NOMO-1 treated with dmso at 0.1 percent for 144 hours (cell line): Measurements from ENCODE around the gene ARHGEF37.
"Not testable (repeated sequence)": the region's sequence is repeated elsewhere in the genome, so short reads cannot be mapped to it uniquely, and the experiment has no call there.

Experiments
- DNase-seq: peaks from one replicate; lab custom pipeline; 2025; ENCODE audit not compliant: unreplicated experiment; lab: John Stamatoyannopoulos, UW

Gene ARHGEF37, protein sequence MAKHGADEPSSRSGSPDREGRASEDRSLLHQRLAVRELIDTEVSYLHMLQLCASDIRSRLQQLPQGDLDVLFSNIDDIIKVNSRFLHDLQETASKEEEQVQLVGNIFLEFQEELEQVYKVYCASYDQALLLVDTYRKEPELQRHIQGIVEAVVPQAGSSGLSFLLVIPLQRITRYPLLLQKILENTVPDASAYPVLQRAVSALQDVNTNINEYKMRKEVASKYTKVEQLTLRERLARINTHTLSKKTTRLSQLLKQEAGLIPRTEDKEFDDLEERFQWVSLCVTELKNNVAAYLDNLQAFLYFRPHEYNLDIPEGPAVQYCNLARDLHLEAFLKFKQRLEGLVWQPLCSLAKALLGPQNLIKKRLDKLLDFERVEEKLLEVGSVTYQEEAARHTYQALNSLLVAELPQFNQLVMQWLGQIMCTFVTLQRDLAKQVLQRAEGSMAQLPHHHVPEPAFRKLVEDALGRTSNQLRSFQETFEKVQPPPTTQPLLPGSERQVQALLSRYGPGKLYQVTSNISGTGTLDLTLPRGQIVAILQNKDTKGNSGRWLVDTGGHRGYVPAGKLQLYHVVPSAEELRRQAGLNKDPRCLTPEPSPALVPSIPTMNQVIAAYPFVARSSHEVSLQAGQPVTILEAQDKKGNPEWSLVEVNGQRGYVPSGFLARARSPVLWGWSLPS

DNA sequence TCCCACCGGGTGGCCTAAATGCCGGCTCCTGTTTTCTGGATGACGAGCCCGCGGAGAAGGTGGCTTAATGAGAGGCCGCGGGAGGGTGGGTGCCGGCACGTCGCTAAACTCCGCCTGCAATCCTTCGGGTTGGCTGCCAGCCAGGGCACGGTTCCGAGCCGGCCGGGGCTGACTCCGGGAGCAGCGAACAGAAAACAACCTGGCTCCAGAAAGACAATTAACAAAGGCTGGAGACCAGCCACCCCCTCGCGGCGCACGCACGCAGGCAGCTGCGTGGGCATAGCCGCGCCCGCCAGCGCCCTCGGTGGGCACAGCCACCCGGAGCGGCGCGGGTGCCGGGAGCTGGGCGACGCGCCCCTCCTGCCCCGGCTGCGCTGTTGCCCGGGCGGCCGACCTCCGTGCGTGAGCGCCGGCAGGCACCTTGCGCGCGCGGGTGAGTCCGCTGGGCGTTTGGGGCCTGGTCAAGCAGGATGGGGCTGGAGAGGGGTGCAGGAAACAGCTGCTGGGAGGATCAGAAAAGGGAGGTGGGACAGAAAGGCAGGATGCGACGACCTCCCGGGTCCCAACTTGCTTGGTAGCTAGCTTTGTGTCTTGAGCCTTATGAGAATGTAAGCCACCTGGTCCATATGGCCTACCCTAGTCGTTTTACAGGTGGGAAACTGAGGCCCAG lies at the start of gene ARHGEF37:
ARHGEF37 (plus strand) TSS at position 307 of the 670 bp plus-strand sequence. CDS start 16,272 bp downstream, outside the sequence.
- DNase-seq, result no peak

DNA sequence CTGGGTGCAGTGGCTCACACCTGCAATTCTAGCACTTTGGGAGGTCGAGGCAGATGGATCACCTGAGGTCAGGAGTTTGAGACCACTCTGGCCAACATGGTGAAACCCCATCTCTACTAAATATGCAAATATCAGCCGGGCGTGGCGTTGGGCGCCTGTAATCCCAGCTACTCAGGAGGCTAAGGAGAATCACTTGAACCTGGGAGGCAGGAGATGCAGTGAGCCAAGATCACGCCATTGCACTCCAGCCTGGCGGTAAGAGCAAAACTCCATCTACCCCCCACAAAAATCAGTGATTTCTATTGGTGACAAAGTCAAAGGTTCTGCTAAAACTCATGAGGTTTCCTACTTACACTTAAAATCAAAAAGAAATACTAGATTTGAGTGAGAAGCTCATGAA lies 48.9 kb upstream of the ARHGEF37 start:
- no peak for DNase-seq

GRCh38 chr5:149535787-149536186 lies 45.5 kb upstream of the ARHGEF37 start:
- not testable (repeated sequence) for DNase-seq

GRCh38 chr5:149537374-149537975 lies 43.8 kb upstream of the ARHGEF37 start:
- no peak for DNase-seq

DNA sequence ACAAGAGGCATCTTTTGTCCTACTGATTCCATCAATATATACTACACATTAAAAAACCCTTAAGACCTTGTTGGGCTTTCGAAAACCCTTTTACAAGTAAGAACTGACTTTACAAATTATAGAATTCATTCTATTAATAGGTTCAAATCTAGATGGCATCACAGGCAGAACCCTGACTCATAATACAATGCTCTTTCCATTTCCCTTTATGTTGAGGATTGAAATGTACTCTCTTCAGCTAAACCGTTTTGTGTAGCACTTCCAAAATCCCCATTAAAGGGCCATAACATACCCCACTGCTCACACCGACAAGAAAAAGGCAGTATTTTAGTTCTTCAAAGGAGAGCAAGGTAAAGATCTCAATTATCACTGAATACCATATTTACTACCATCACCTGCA lies 41.2 kb upstream of the ARHGEF37 start:
- no peak for DNase-seq

DNA sequence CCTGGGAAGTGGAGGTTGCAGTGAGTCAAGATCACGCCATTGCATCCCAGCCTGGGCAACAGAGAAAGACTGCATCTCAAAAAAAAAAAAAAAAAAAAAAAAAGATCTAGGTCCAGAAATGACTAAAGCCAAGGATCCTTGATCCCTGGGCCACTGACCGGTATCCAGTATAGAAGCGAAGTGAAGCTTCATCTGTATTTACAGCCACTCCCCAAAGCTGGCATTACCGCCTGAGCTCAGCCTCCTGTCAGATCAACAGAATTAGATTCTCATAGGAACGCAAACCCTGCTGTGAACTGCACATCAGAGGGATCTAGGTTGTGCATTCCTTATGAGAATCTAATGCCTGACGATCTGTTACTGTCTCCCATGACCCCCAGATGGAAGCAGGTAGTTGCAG lies 39.4 kb upstream of the ARHGEF37 start:
- DNase-seq, result no peak

DNA sequence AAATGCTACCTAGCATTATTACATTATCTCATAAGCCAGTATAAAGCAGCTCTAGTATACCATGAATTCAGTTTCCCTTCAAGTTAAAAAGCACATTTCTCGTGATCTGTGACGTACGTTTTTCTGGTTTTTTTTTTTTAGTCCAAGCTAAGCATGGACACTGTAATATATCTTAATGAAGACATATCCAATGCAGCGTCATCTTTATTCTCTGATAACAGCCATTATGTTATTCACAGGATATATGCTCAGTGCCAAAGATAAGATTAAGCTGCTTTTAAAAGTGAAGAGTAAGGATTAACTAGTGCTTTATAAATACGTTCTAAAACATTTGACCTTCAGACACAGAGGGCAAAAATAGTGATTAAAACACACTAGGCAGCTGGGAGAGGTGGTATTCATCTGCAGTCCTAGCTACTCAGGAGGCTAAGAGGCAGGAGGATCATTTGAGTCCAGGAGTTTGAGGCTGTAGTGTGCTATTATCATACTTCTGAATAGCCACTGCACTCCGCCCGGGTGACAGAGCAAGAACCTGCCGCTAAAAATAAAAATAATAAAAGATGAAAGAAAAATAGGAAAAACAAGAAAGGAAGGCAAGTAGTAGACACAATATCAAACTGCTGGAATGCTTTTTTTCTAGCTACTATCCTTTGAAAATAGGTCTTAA lies 37.8 kb upstream of the ARHGEF37 start:
- no peak for DNase-seq

- DNase-seq, result no peak
Measured at GRCh38 chr5:149544028-149544420, 37.3 kb upstream of the ARHGEF37 start.

DNA sequence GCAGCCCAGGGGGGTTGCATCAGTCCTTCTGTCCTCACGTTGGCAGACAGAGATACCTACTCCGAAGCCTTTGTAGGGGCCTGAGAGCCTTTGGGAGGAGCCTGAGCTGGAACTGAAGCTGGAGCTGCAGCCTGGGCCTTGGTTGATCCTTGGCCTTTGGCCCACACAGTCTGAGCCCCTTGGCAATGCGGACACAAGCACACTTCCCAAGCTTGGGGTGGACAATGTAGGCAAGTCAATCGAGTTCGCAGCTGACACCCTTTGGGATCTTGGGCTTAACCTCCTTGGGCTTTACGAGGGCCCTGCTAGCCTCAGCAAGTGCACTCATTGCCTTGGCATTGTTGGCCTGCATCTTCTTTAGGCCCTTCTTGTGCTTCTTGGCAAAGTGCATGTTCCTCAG lies 36.0 kb upstream of the ARHGEF37 start:
- DNase-seq, result no peak

- DNase-seq, result no peak
Measured at GRCh38 chr5:149546974-149547373, 34.3 kb upstream of the ARHGEF37 start.

DNA sequence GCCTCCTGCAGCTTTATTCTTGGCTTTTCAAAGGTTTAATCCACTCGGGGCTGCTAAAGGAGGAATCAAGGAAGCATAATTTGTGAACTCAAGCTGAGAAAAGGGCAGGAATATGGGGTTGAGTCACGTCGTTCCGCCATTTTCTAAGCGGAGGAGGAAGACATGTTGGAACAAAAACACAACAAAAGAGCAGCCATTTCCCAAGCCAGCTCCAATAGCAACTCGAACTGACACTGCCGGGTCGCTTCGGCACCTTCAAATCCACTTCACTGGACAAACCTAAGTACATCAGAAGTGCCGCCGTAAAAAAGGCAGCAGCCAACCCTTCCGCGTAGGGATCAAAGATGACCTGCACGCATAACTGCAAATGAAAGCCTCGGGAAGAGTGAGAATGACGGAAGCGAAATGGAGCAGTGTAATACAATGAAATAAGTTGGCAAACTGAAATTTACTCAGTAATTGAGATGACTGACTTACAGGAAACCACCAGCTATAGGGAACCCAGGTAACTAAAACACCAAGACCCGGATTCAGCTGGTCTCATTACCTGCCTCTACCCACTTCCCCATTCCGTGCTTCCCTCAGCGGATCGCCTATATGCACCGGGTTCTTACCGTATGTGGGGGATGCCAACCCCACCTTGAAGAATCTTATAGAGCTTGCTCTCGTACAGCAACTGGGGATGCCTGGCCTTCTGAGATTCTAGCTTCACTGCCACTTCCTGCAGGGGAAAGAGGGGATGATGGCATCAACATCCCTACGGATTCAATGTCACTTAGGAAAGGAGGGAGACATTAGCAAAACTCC lies 31.6 kb upstream of the ARHGEF37 start:
- DNase-seq, result peak; percentile 21

GRCh38 chr5:149550268-149550583 lies 31.1 kb upstream of the ARHGEF37 start:
- peak; percentile 80 for DNase-seq

DNA sequence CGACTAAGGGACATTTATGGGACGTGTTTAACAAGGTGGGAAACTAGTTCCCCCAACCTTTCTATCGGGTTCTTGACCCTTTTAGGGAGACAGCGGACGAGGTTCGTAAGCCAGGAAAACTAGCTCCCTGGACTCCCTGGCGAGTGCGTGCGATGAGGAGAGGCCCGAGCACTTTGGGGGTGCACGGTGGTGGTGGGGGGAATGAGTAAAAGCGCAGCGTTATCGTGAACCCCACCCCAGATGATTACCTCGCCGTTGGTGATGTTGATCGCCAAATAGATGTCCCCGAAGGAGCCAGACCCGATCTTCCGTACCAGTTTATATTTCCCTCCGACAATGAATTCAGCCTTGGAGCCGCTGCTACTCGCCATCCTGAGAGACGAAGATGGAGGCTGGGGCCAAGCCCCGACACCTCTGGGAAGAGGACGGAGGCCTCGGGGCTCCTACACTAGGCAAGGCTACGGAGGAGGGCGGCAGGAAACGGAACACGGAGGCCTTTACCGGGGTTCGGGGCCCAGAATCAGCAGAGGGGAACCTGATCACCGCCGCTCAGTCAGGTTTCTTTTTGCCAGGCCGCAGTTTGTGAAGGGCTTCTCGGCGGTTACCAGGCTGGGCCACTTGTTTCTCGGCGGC lies 30.6 kb upstream of the ARHGEF37 start:
- no peak for DNase-seq

GRCh38 chr5:149551227-149552037 lies 29.9 kb upstream of the ARHGEF37 start, which contains the start of gene CSNK1A1:
CSNK1A1 (minus strand) TSS chr5:149551439; CDS start chr5:149550964, 475 bp downstream.
- peak; percentile 99 for DNase-seq

GRCh38 chr5:149552038-149552494 lies 29.2 kb upstream of the ARHGEF37 start:
- no peak for DNase-seq

- DNase-seq, result no peak
Measured at GRCh38 chr5:149552553-149553160, 28.6 kb upstream of the ARHGEF37 start.

DNA sequence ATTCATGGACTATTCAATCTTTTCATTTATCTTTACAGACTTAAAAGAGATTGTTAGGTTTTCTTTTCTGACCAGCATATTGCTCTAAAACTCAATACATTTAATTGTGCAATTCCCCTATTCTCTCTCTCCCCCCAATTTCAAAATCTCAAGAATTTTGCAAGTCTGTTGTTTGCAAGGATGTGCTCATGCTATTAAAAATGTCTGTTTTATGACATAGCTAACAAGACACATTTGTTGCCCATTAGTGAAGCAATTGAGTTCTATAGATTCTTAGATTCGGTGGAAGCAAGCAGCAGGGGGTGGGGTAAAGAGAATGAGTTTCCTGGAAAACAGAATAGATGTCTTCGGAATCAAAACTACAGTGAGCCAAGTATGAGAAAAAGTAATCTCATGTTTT lies 21.6 kb upstream of the ARHGEF37 start:
- peak; percentile 77 for DNase-seq

- DNase-seq, result peak; percentile 43
Measured at GRCh38 chr5:149561848-149562247, 19.4 kb upstream of the ARHGEF37 start.
